Measurements from ENCODE around the gene PUM2. TPM values are rescaled to one million over a fixed set of nuclear protein-coding genes. Genes with fewer than 3 reads are reported as not detected.

Gene PUM2, protein sequence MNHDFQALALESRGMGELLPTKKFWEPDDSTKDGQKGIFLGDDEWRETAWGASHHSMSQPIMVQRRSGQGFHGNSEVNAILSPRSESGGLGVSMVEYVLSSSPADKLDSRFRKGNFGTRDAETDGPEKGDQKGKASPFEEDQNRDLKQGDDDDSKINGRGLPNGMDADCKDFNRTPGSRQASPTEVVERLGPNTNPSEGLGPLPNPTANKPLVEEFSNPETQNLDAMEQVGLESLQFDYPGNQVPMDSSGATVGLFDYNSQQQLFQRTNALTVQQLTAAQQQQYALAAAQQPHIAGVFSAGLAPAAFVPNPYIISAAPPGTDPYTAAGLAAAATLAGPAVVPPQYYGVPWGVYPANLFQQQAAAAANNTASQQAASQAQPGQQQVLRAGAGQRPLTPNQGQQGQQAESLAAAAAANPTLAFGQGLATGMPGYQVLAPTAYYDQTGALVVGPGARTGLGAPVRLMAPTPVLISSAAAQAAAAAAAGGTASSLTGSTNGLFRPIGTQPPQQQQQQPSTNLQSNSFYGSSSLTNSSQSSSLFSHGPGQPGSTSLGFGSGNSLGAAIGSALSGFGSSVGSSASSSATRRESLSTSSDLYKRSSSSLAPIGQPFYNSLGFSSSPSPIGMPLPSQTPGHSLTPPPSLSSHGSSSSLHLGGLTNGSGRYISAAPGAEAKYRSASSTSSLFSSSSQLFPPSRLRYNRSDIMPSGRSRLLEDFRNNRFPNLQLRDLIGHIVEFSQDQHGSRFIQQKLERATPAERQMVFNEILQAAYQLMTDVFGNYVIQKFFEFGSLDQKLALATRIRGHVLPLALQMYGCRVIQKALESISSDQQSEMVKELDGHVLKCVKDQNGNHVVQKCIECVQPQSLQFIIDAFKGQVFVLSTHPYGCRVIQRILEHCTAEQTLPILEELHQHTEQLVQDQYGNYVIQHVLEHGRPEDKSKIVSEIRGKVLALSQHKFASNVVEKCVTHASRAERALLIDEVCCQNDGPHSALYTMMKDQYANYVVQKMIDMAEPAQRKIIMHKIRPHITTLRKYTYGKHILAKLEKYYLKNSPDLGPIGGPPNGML
- total RNA-seq = 100 to 1,000 TPM in 2 of 4 donors, 10 to 100 TPM in 2; 61.5 to 140 (median 98.0) TPM

DNA sequence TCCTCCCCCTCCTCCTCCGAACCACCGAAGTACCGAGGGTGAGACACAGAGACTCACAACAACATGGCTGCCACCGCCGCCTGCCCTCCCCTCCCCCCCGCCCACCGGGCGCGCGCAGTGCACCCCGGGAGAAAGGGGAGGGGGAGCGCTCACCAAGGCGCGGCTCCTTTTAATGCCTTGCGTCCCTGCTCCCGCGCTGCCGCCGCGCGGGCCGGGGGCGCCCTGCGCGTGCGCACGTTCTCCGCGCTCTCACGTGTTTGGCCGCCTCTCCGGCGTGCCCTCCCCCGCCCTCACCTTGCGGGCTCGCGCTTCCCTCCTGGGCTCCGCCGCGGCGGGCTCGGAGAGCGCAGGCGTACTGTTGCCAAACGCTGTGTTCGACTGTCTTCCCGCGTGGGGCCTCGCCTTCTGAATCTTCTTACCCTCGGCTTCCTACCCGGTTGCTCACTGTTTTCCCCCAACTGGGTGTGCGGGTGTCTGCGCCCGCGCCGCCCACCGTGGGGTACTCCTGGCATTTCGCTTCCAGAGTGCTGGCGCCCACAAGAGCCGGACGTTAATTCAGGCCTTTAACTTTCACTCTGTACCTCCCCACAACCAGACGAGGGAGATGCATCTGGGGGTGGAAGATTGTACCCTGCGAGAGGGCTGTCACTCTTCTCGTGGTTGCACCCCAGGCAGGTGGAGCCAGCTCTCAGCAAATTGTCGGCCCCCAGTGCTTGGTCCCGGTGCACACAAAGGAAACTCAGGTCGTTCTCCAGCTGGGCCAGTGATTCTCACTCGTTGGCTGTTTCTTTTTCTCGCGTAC lies at the start of gene PUM2:
Gene PUM2, minus strand, starts transcription at position 92 of the 802 bp plus-strand sequence. CDS start 23,484 bp downstream, outside the sequence.
- peak; percentile 97 for ATAC-seq
- Histone ChIP-seq H3K9me3 (no peaks in the 10 kb centered on the region), H3K4me3 (peak within 1 kb of the TSS; percentile 80 to 89), H3K36me3 (no peaks in the 10 kb centered on the region), H3K4me1 (peaks cover 6 to 60% (median 20%) of the 10 kb centered on the region in 3 donors), H3K27ac (peak within 1 kb of the TSS; percentile 88 to 97 (median 94)), H3K27me3 (no peaks in the 10 kb centered on the region)
- TF ChIP-seq POLR2AphosphoS5 (IDR thresholded peaks at IDR 0.05) = peak; percentile 89
- TF ChIP-seq, protein P1, sequence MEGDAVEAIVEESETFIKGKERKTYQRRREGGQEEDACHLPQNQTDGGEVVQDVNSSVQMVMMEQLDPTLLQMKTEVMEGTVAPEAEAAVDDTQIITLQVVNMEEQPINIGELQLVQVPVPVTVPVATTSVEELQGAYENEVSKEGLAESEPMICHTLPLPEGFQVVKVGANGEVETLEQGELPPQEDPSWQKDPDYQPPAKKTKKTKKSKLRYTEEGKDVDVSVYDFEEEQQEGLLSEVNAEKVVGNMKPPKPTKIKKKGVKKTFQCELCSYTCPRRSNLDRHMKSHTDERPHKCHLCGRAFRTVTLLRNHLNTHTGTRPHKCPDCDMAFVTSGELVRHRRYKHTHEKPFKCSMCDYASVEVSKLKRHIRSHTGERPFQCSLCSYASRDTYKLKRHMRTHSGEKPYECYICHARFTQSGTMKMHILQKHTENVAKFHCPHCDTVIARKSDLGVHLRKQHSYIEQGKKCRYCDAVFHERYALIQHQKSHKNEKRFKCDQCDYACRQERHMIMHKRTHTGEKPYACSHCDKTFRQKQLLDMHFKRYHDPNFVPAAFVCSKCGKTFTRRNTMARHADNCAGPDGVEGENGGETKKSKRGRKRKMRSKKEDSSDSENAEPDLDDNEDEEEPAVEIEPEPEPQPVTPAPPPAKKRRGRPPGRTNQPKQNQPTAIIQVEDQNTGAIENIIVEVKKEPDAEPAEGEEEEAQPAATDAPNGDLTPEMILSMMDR (IDR thresholded peaks at IDR 0.05) = peak in 2 of 4 experiments; percentile 15 to 24
- TF ChIP-seq EP300 (IDR thresholded peaks at IDR 0.05) = no peak
- TF ChIP-seq POLR2A (IDR thresholded peaks at IDR 0.05) = peak; percentile 78 to 82
- WGBS, 2 donors (ENCODE audit: low coverage in 1 of 2) = 7% methylated on average over 7 of the region's 70 CpGs; no CpG with 5 or more reads in 1 of the 2 donors

DNA sequence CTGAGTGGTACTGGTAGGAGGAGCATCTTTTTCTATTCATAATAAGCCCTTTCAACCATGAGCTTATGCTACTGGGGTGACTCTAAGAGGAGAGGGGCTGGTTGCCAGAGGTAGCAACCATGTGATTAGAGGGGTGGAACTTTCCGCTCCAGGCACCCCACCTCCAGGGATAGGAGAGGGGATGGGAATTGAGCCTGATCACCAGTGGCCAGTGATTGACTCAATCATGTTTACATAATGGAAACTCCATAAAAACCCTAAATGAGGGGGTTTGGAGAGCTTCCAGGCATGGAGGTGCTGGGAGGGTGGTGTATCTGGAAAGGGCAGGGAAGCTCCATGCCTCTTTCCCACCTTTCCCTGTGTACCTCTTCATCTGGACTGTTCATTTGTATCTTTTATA lies 49.7 kb upstream of the PUM2 start:
- H3K4me3 ChIP-seq = no peak overlapping the region
- no peak for ATAC-seq
- H3K27ac ChIP-seq = peak overlapping the region in 2 of 4 donors; percentile 75 to 77
- no peaks in the 10 kb centered on the region for H3K27me3 ChIP-seq
- no peaks in the 10 kb centered on the region for H3K9me3 ChIP-seq
- no peak for TF ChIP-seq POLR2AphosphoS5 (IDR thresholded peaks at IDR 0.05)
- TF ChIP-seq EP300 (IDR thresholded peaks at IDR 0.05) = no peak
- TF ChIP-seq POLR2A (IDR thresholded peaks at IDR 0.05) = no peak
- TF ChIP-seq, protein P1 (IDR thresholded peaks at IDR 0.05) = no peak
- no CpG with 5 or more reads among the region's 1 CpG for WGBS, 2 donors (ENCODE audit: low coverage in 1 of 2)
- H3K36me3 ChIP-seq = no peaks in the 10 kb centered on the region
- peaks cover 0 to 34% (median 3%) of the 10 kb centered on the region in 3 donors for H3K4me1 ChIP-seq

DNA sequence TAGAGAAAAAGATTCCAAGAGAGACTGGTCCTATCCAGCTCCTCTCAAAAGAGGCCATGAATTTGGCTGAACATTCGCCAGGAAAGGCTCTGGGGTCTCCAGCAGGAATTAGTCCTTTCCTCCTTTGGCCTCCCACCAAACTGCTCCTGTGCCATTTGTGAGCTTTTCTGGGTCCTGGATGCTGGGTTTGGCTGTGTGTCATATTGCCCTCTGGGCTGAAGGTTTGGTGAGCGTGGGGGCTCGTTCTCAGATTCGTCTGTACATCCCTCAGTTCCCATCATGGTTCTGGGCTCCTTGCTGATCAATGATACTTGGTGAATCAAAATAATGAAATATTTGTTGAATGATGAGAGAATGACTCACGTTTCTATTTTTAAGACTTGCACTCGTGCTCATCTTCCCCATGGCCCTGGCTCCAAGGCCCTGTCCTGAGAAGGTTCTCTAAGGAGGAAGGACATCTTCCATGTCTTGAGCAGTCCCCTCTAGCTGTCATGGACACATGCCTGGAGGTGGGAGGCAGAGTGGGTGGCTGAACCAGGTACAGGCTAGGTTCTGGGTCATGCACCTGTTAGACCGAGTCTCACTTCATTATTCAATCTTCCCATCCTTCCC lies 48.4 kb upstream of the PUM2 start:
- H3K36me3 ChIP-seq = no peaks in the 10 kb centered on the region
- no peak for TF ChIP-seq POLR2AphosphoS5 (IDR thresholded peaks at IDR 0.05)
- TF ChIP-seq POLR2A (IDR thresholded peaks at IDR 0.05) = no peak
- TF ChIP-seq, protein P1 (IDR thresholded peaks at IDR 0.05) = no peak
- no peak for TF ChIP-seq EP300 (IDR thresholded peaks at IDR 0.05)
- H3K4me1 ChIP-seq = peaks cover 0 to 29% (median 3%) of the 10 kb centered on the region in 3 donors
- H3K27me3 ChIP-seq = no peaks in the 10 kb centered on the region
- H3K27ac ChIP-seq = no peak overlapping the region
- ATAC-seq = no peak
- WGBS, 2 donors (ENCODE audit: low coverage in 1 of 2) = 58 to 67% methylated on average over 4 to 6 of the region's 7 CpGs
- H3K9me3 ChIP-seq = no peaks in the 10 kb centered on the region
- no peak overlapping the region for H3K4me3 ChIP-seq

DNA sequence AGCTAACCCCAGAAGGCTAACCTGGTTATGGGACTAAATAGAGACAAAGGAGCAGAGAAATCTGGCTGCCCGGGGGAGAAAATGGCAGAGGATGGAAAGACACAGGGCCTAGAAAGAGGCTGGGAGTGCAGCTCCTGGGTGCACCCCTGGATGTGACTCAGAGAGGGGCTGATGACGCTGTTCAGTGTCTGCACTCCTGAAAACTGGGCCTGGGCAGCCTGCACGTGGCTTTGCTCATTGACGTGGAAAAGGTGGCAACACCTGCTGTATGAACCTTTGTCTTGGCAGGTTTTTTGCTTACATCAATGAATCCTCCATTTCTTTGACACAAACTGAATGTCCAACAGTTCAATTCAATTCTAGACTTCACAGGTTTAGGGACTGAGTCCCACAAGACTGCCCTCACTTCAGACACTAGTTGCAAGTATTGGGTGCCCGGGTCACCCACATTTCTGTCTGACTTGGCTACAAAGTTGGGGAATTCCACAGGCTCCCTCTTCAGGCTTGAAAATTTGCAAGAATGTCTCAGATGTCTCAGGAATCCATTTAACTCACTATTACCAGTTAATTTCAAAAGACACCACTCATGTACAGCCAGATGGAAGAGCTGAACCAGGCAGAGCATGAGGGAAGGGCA lies 47.3 kb upstream of the PUM2 start:
- H3K27me3 ChIP-seq = no peaks in the 10 kb centered on the region
- peaks cover 0 to 17% (median 3%) of the 10 kb centered on the region in 3 donors for H3K4me1 ChIP-seq
- no peak overlapping the region for H3K4me3 ChIP-seq
- no peak for ATAC-seq
- 85 to 89% methylated on average over 5 of the region's 5 CpGs for WGBS, 2 donors (ENCODE audit: low coverage in 1 of 2)
- no peak overlapping the region for H3K27ac ChIP-seq
- H3K9me3 ChIP-seq = no peaks in the 10 kb centered on the region
- TF ChIP-seq, protein P1 (IDR thresholded peaks at IDR 0.05) = no peak
- TF ChIP-seq EP300 (IDR thresholded peaks at IDR 0.05) (no peak), POLR2AphosphoS5 (IDR thresholded peaks at IDR 0.05) (no peak), POLR2A (IDR thresholded peaks at IDR 0.05) (no peak)
- H3K36me3 ChIP-seq = no peaks in the 10 kb centered on the region
